ENCODE data around the gene WDR76. TPM values are rescaled to one million over a fixed set of nuclear protein-coding genes. Genes with fewer than 3 reads are reported as not detected.
A peak's percentile ranks its signal among the peaks of the same experiment; 100 is the strongest.

The WDR76 gene
- total RNA-seq, 1 donor from 2014 or later, result 1.7 TPM

DNA sequence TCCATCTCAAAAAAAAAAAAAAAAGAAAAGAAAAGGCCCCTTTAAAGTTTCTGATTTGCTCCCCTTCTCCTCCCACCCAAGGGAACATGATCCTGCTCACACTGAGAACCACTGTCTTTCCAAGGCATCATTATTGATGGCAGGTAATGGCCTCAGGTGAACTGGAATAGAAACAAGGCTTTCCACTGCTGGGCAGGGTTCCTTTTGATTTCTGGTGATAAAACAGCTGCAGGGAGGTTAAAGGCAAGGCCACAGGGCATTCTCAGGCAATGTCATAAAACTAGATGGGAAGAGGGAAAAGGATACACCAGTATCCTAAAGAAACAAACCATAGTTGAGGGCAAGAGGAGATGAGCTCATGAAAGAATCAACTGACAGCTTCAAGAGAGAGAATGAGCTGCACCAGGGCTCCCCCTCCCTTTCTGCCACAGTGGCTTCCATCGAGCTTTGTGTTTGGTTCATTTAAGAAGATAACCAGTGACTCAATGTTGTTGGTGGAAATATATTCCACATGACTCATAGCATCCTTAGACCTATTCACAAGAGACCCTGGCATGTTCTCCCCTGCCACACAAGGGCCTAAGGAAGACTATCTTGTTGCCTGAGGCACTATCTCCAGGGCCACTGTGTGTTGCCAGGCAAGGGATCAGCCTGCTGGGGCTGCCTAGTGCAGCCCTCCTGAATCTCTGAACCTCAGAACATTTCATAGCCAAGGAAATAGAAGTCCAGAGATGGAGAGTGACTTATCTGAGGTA, 86.4 kb downstream of the WDR76 start:
- peak; percentile 93 for DNase-seq (ENCODE audit: low read depth)

DNA sequence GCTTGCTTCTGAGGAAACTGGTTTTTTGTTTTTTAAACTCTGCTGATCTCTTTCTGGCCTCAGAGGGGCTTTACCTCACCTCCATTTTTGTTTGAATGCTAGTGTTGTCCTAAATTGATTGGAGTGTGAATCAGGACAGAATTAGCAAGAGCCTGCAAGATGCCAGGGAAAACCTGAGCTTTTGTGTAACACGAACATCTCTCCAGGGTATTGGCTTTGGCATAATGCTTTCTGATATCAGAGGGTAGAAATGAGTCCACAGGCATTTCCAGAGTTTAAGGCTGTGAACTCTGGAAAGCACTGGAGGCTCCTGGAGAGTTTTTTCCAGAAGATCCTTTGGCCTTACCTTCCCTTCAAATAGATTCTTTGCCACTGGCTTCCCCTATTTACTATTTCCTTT, 87.1 kb downstream of the WDR76 start:
- no peak for DNase-seq (ENCODE audit: low read depth)

DNA sequence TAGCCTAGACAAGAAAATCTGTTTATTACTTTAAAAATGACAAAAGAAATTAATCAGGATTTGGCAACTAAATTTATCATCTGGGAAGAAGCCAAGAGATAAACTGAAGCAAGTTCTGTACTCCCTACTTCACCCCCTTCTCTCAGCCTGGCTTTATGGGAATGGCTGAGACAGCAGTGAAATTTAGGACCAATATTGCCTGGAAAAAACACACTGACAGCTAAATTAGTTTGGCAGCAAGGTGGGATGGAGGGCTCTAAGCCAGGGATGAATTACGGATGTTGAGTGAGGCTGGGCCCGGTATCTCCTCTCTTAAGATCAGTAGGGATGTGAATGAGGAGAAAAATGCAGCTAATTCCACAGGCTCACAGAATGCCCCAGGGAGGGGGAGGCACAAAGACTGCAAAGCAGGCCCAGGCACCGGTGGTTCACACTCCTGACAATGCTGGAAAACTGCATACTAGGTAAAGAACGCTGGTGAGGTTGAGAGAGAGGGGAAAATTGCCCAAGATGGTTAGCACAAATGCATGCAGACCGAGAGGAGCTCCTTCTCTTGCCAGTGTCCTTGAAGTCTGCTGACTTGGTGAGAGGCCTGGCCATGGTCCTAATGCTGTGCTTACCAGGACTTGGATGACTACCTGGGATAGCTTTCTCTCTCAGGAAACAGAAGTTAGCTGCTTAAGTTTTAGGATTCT, 89.0 kb downstream of the WDR76 start:
- no peak for DNase-seq (ENCODE audit: low read depth)

DNA sequence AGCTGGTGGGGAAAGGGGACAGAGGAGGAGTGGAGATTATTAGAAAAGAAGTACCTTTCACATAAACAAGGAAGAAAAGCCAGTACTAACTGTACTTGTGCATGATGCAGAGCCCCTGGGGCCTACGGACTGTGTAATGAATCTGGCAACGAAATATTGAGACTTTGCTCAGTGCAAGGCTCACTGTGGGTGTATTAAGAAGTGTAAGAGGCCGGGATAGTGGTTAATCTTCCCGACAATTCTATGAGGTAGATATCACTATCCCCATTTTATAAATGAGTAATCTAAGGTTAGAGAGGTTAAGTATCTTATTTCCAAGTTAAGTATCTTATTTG, 89.5 kb downstream of the WDR76 start:
- DNase-seq (ENCODE audit: low read depth), result no peak

MicroRNAs within 50 kb of the gene (microRNA counts, 767-probe panel; counts per million panel counts)
- not detected for microRNA hsa-miR-1282

Small RNA genes within 50 kb of the gene (microRNA-seq; reads per million reads assigned to microRNA genes)
- not detected for gene MIR1282

Other genes starting within 250 kb of the WDR76 start
- gene PPIP5K1, start 236.8 kb upstream of the WDR76 start, total RNA-seq, result 9.9 and 10.5 TPM in 2 replicates
- not detected in 2 replicates for gene CKMT1B, start 233.0 kb upstream of the WDR76 start, total RNA-seq
- 0.08 TPM in 1 of 2 replicates, not detected in the other for gene STRC, start 208.2 kb upstream of the WDR76 start, total RNA-seq
- 0.16 and 0.62 TPM in 2 replicates for gene CATSPER2, start 178.2 kb upstream of the WDR76 start, total RNA-seq
- gene CKMT1A, start 133.1 kb upstream of the WDR76 start, total RNA-seq, result not detected in 2 replicates
- 126 and 204 TPM in 2 replicates for gene PDIA3, start 80.6 kb upstream of the WDR76 start, total RNA-seq
- 2.2 and 2.7 TPM in 2 replicates for gene ELL3, start 50.0 kb upstream of the WDR76 start, total RNA-seq
- gene SERF2, start 34.7 kb upstream of the WDR76 start, total RNA-seq, result 973 and 1,357 TPM in 2 replicates
- gene SERINC4, start 26.8 kb upstream of the WDR76 start, total RNA-seq, result 0.10 TPM in 1 of 2 replicates, not detected in the other
- gene HYPK, start 26.4 kb upstream of the WDR76 start, total RNA-seq, result 16.3 and 16.8 TPM in 2 replicates
- 26.4 and 31.2 TPM in 2 replicates for gene MFAP1, start 2.3 kb upstream of the WDR76 start, total RNA-seq

Data from myocyte (in vitro differentiated cells).